ENCODE data around the gene PDE4B.

Gene PDE4B

DNA sequence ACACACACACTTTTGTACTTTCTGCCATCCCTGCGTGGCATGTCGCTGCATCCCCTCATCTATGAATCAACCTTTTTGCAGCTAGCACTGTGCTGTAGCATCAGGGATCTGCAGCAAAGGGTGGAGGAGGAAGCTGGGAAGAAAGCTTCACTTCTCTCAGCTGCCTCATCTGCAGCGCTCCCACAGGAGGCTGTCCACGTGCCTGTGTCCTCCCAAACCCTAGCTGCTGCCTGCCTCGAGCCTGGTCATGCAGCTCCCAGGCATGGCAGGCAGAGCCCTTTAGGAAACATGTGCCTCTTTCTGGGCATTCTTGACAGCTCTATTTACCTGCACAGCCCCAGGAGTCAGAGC, 479.2 kb downstream of the PDE4B start:
- no peaks in the 10 kb centered on the region for H3K9me3 ChIP-seq (ENCODE audit: insufficient read depth, low read depth, low read length)
- TF ChIP-seq, protein P1, sequence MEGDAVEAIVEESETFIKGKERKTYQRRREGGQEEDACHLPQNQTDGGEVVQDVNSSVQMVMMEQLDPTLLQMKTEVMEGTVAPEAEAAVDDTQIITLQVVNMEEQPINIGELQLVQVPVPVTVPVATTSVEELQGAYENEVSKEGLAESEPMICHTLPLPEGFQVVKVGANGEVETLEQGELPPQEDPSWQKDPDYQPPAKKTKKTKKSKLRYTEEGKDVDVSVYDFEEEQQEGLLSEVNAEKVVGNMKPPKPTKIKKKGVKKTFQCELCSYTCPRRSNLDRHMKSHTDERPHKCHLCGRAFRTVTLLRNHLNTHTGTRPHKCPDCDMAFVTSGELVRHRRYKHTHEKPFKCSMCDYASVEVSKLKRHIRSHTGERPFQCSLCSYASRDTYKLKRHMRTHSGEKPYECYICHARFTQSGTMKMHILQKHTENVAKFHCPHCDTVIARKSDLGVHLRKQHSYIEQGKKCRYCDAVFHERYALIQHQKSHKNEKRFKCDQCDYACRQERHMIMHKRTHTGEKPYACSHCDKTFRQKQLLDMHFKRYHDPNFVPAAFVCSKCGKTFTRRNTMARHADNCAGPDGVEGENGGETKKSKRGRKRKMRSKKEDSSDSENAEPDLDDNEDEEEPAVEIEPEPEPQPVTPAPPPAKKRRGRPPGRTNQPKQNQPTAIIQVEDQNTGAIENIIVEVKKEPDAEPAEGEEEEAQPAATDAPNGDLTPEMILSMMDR (conservative IDR thresholded peaks at IDR 0.05; ENCODE audit: low read length) = no peak
- no peak for TF ChIP-seq EZH2phosphoT487 (IDR thresholded peaks at IDR 0.05; ENCODE audit: borderline replicate concordance)
- no peaks in the 10 kb centered on the region for H3K79me2 ChIP-seq (ENCODE audit: insufficient read depth, low read length)
- no peaks in the 10 kb centered on the region for H3K36me3 ChIP-seq (ENCODE audit: insufficient read depth, low read length)
- H3F3A ChIP-seq (ENCODE audit: low read depth) = peaks cover 4% of the 10 kb centered on the region; the same call in 1 of the 2 replicates
- H3K9me2 ChIP-seq (replicated peaks; ENCODE audit: low read depth, low read length) = no peaks in the 10 kb centered on the region
- H4K20me1 ChIP-seq (ENCODE audit: insufficient read depth, low read length, poor library complexity, severe bottlenecking) = no peaks in the 10 kb centered on the region
- H3K9ac ChIP-seq (ENCODE audit: low read depth, low read length, poor library complexity, severe bottlenecking) = peak overlapping the region; percentile 18
- peaks cover 50% of the 10 kb centered on the region for H3K4me1 ChIP-seq (ENCODE audit: insufficient read depth, low read length, poor library complexity, severe bottlenecking)
- H3K4me3 ChIP-seq (ENCODE audit: low read length, poor library complexity, severe bottlenecking) = no peak overlapping the region
- H3K4me2 ChIP-seq (ENCODE audit: low read depth, low read length, poor library complexity, severe bottlenecking) = peak overlapping the region; percentile 55
- H3K27me3 ChIP-seq (ENCODE audit: insufficient read depth, low read length, poor library complexity, severe bottlenecking) = no peaks in the 10 kb centered on the region
- no peak overlapping the region; the same call in 1 of the 2 replicates for H2AFZ ChIP-seq (ENCODE audit: low read length)

DNA sequence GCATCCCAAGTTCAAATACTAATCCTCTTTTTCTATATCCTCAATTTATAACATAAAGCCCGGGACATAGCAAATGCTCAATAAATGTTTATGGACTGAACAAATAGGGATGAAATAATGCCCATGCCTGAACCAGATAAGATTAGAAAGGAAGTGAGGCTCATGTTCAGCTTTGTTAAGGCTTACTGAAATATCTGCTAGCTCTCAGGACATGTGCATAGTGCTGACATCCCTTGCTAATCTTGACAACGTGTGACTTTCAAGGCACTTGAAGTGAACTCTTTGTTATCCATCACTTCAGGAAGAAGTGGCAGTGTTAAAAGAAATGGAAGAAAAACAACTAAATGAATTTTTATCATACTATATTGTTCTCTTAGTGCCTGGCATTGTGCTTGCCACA, 481.0 kb downstream of the PDE4B start:
- Histone ChIP-seq H3K79me2 (ENCODE audit: insufficient read depth, low read length) (no peaks in the 10 kb centered on the region), H3K27me3 (ENCODE audit: insufficient read depth, low read length, poor library complexity, severe bottlenecking) (no peaks in the 10 kb centered on the region), H3K9me2 (replicated peaks; ENCODE audit: low read depth, low read length) (no peaks in the 10 kb centered on the region), H3K9ac (ENCODE audit: low read depth, low read length, poor library complexity, severe bottlenecking) (no peak overlapping the region), H3K36me3 (ENCODE audit: insufficient read depth, low read length) (no peaks in the 10 kb centered on the region), H3K4me2 (ENCODE audit: low read depth, low read length, poor library complexity, severe bottlenecking) (no peak overlapping the region), H3K9me3 (ENCODE audit: insufficient read depth, low read depth, low read length) (no peaks in the 10 kb centered on the region), H3K4me3 (ENCODE audit: low read length, poor library complexity, severe bottlenecking) (no peak overlapping the region), H2AFZ (ENCODE audit: low read length) (no peak overlapping the region), H3F3A (ENCODE audit: low read depth) (peaks cover 4% of the 10 kb centered on the region; the same call in 1 of the 2 replicates), H3K4me1 (ENCODE audit: insufficient read depth, low read length, poor library complexity, severe bottlenecking) (peaks cover 51% of the 10 kb centered on the region), H4K20me1 (ENCODE audit: insufficient read depth, low read length, poor library complexity, severe bottlenecking) (no peaks in the 10 kb centered on the region)
- no peak for TF ChIP-seq EZH2phosphoT487 (IDR thresholded peaks at IDR 0.05; ENCODE audit: borderline replicate concordance)
- TF ChIP-seq, protein P1 (conservative IDR thresholded peaks at IDR 0.05; ENCODE audit: low read length) = no peak

DNA sequence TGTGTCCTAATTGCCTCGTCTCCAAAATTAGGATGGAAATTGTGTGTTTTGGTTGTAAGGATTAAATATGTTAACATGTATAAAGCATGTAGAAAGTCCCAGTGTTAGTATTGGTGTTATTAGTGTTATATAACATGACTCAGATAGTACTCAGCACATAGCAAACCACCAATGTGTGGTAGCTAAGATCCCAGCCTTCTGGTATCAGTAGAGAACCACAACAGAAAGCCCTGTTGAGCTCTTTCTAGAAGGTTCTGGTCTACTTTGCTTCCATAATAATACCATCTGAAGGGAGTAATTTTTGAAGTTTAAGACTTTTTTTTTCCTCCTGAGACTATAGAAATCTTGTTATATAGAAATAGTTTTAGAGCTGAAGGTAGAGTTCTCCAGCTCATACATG, 481.9 kb downstream of the PDE4B start:
- Histone ChIP-seq H3K9me3 (ENCODE audit: insufficient read depth, low read depth, low read length) (no peaks in the 10 kb centered on the region), H3K36me3 (ENCODE audit: insufficient read depth, low read length) (no peaks in the 10 kb centered on the region), H3K4me1 (ENCODE audit: insufficient read depth, low read length, poor library complexity, severe bottlenecking) (peaks cover 51% of the 10 kb centered on the region), H4K20me1 (ENCODE audit: insufficient read depth, low read length, poor library complexity, severe bottlenecking) (no peaks in the 10 kb centered on the region), H3K9ac (ENCODE audit: low read depth, low read length, poor library complexity, severe bottlenecking) (no peak overlapping the region), H3K79me2 (ENCODE audit: insufficient read depth, low read length) (no peaks in the 10 kb centered on the region), H3F3A (ENCODE audit: low read depth) (peaks cover 4% of the 10 kb centered on the region; the same call in 1 of the 2 replicates), H3K4me2 (ENCODE audit: low read depth, low read length, poor library complexity, severe bottlenecking) (no peak overlapping the region), H3K9me2 (replicated peaks; ENCODE audit: low read depth, low read length) (no peaks in the 10 kb centered on the region), H2AFZ (ENCODE audit: low read length) (no peak overlapping the region), H3K27me3 (ENCODE audit: insufficient read depth, low read length, poor library complexity, severe bottlenecking) (no peaks in the 10 kb centered on the region), H3K4me3 (ENCODE audit: low read length, poor library complexity, severe bottlenecking) (no peak overlapping the region)
- no peak for TF ChIP-seq EZH2phosphoT487 (IDR thresholded peaks at IDR 0.05; ENCODE audit: borderline replicate concordance)
- TF ChIP-seq, protein P1 (conservative IDR thresholded peaks at IDR 0.05; ENCODE audit: low read length) = no peak

Measured in Loucy (cell line).